ENCODE measurements around the gene POPDC2. TPM values are rescaled to one million over a fixed set of nuclear protein-coding genes. Genes with fewer than 3 reads are reported as not detected.

Gene POPDC2
- total RNA-seq (2022; extraction: Qiagen RNA extraction), result 0.19 to 0.32 TPM (median 0.27 TPM) in 4 of 5 replicates, not detected in the other

DNA sequence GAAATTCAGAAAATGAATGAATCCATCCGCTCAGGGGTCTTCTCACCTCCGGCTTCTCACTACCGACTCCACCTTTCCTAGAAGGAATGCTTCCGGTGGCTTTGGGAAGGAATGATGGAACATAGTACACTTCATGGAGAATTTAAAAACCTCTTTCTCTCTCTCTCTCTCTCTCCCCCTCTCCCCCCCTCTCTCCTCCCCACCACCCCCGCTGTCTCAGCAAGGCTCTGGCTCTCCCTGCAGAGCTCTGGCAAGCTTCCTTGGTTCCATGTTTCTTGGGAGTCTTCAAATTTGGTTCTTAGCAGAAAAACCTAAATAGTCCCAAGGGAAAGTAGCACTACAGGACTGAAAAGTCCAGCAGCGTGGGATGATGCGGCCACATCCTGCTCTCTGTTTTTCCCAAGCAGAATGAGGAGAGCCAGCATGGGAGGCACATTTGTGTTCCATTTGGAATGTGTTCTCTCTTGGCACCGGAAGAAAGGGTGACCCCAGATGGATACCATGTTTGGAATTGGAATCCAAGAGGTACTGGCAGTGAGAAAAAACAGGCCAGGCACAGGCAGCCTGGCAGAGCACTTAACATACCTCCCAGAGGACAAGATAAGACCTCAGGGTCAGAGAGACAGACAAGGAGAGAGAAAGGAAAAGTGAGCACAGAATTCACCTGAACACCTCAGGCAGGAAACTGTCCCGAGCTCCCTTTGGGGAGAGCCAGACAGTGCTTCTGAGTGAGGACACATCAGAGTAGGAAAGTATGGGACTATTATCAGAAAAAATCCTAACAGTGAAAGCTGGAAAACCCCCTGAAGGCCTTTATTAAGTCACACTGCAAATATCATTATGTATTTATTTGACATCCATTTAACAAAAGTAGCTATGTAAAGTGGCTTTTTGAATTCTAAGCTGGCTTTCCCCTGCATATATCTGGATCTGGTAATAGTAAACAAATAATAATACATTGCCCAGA is at the start of gene POPDC2:
Gene POPDC2, minus strand, starts transcription at position 116 of the 967 bp plus-strand sequence. CDS start 166 bp downstream, outside the sequence.

GRCh38 chr3:119702530-119703527 is 42.4 kb upstream of the POPDC2 start, which contains the start of gene CFAP91:
Gene CFAP91, plus strand, starts transcription at chr3:119703022. Its CDS starts 77 bp downstream, at chr3:119703099.

GRCh38 chr3:119676771-119677640 is 16.6 kb upstream of the POPDC2 start, which contains the start of gene COX17:
Gene COX17, minus strand, starts transcription at chr3:119677406. Its CDS starts 96 bp downstream, at chr3:119677310.

GRCh38 chr3:119597548-119598288 is 62.7 kb downstream of the POPDC2 start, which contains the start of gene PLA1A:
Gene PLA1A, plus strand, starts transcription at chr3:119597885. Its CDS starts 29 bp downstream, at chr3:119597914.

Other genes starting within 250 kb of the POPDC2 start
- gene TMEM39A, start 197.0 kb downstream of the POPDC2 start, total RNA-seq (2022; extraction: Qiagen RNA extraction), result 21.9 to 28.6 TPM (median 26.6 TPM) in 5 replicates
- gene POGLUT1, start 191.6 kb downstream of the POPDC2 start, total RNA-seq (2022; extraction: Qiagen RNA extraction), result 8.4 to 11.3 TPM (median 8.8 TPM) in 5 replicates
- 68.5 to 86.3 TPM (median 74.4 TPM) in 5 replicates for gene TIMMDC1, start 162.0 kb downstream of the POPDC2 start, total RNA-seq (2022; extraction: Qiagen RNA extraction)
- gene CD80, start 101.0 kb downstream of the POPDC2 start, total RNA-seq (2022; extraction: Qiagen RNA extraction), result not detected in 5 replicates
- 2.4 to 3.0 TPM (median 2.8 TPM) in 5 replicates for gene ADPRH, start 81.1 kb downstream of the POPDC2 start, total RNA-seq (2022; extraction: Qiagen RNA extraction)
- gene PLA1A, start 62.7 kb downstream of the POPDC2 start, total RNA-seq (2022; extraction: Qiagen RNA extraction), result 0.22 to 0.71 TPM (median 0.29 TPM) in 5 replicates
- 105 to 131 TPM (median 107 TPM) in 5 replicates for gene COX17, start 16.8 kb upstream of the POPDC2 start, total RNA-seq (2022; extraction: Qiagen RNA extraction)
- gene CFAP91, start 42.4 kb upstream of the POPDC2 start, total RNA-seq (2022; extraction: Qiagen RNA extraction), result 0.22 to 0.56 TPM (median 0.23 TPM) in 5 replicates
- not detected in 5 replicates for gene NR1I2, start 121.5 kb upstream of the POPDC2 start, total RNA-seq (2022; extraction: Qiagen RNA extraction)

Measured in A549 treated with CORT108297 at 1 μM for 4 hours (cell line).